RWPE2 (cell line): ENCODE data around the gene NAALADL2.

Source experiments
- ATAC-seq: fragments of 200-7000 bp; cut with Tn5 transposase; 3 replicates; pipeline ENCODE4 v1.9.1; 2021; ENCODE audit warnings: low read depth
- DNase-seq: peaks from one replicate; pipeline ENCODE4 v3.0.0-alpha.2; 2020; ENCODE audit warnings: low spot score
- H3K27ac ChIP-seq: fragments of 450-650 bp; 2 replicates; pipeline ENCODE4 v1.5.1; 2017; ENCODE audit warnings: mild to moderate bottlenecking; ENCODE audit not compliant: poor library complexity, severe bottlenecking
- H3K27me3 ChIP-seq: fragments of 250-450 bp; sonication (Bioruptor Pico); 2 replicates; pipeline ENCODE4 v1.5.1; 2021; ENCODE audit warnings: mild to moderate bottlenecking, moderate library complexity; ENCODE audit not compliant: insufficient read depth, poor library complexity, severe bottlenecking
- H3K36me3 ChIP-seq: fragments of 250-450 bp; sonication (Bioruptor Pico); 2 replicates; pipeline ENCODE4 v1.5.1; 2020; ENCODE audit warnings: low read depth, mild to moderate bottlenecking, moderate library complexity
- H3K4me1 ChIP-seq: fragments of 250-450 bp; sonication (Bioruptor Pico); 2 replicates; pipeline ENCODE4 v1.5.1; 2021; ENCODE audit warnings: mild to moderate bottlenecking, moderate library complexity; ENCODE audit not compliant: insufficient read depth, poor library complexity, severe bottlenecking
- H3K4me3 ChIP-seq: fragments of 250-450 bp; sonication (Bioruptor Pico); 2 replicates; pipeline ENCODE4 v1.5.1; 2021; ENCODE audit warnings: mild to moderate bottlenecking, moderate library complexity; ENCODE audit not compliant: severe bottlenecking
- H3K9me3 ChIP-seq: fragments of 250-450 bp; sonication (Bioruptor Pico); 2 replicates; pipeline ENCODE4 v1.5.1; 2021; ENCODE audit warnings: mild to moderate bottlenecking, moderate library complexity; ENCODE audit not compliant: severe bottlenecking
- TF ChIP-seq, protein P1 (sequence below): fragments of 450-650 bp; IDR thresholded peaks from one replicate; pipeline ENCODE4 v1.5.1; 2017; ENCODE audit warnings: mild to moderate bottlenecking, moderate library complexity; ENCODE audit not compliant: poor library complexity, severe bottlenecking

The NAALADL2 gene

DNA sequence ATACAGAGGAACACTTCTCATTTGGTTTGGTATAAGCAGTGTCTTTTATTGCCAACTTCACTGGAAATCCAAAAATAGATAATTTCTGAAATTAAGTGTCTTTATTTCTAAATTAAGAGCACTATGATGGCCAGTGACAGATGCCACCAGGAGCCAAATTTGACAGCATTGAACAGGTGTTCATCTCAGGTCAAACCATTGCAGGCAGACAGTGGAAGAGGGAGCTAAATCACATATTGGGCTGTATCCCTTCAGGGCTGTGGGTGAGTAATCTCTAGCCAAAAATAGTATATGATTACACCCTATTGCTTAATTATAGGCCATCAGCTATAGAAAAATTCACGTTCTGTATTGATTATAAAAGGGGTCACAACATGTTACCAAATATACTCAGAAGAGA lies 457.7 kb downstream of the NAALADL2 start:
- Histone ChIP-seq H3K4me3 (no peak overlapping the region), H3K27ac (no peak overlapping the region), H3K9me3 (no peaks in the 10 kb centered on the region), H3K36me3 (no peaks in the 10 kb centered on the region), H3K27me3 (no peaks in the 10 kb centered on the region), H3K4me1 (no peaks in the 10 kb centered on the region)
- TF ChIP-seq, protein P1, sequence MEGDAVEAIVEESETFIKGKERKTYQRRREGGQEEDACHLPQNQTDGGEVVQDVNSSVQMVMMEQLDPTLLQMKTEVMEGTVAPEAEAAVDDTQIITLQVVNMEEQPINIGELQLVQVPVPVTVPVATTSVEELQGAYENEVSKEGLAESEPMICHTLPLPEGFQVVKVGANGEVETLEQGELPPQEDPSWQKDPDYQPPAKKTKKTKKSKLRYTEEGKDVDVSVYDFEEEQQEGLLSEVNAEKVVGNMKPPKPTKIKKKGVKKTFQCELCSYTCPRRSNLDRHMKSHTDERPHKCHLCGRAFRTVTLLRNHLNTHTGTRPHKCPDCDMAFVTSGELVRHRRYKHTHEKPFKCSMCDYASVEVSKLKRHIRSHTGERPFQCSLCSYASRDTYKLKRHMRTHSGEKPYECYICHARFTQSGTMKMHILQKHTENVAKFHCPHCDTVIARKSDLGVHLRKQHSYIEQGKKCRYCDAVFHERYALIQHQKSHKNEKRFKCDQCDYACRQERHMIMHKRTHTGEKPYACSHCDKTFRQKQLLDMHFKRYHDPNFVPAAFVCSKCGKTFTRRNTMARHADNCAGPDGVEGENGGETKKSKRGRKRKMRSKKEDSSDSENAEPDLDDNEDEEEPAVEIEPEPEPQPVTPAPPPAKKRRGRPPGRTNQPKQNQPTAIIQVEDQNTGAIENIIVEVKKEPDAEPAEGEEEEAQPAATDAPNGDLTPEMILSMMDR = no peak
- DNase-seq (no peak), ATAC-seq (no peak)

DNA sequence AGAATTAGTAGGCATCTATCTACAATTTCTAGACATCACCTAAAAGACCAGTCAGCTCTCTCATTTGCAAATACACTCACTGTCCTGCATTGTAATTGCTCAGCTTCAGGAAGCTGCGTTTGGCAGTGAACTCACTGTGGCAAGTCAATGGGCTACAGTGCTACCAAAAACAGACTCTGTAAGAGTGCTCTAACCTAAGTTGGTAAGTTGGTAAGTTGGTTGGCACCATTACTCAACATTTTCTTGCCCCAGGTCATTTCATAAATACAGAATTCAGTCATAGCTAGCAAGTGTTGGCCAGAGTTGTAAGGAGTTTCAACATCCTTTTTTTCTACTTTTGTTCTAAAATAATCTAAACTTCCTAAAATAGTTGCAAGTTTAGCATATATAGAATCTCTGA lies 466.3 kb downstream of the NAALADL2 start:
- H3K27me3 ChIP-seq = no peaks in the 10 kb centered on the region
- H3K36me3 ChIP-seq = no peaks in the 10 kb centered on the region
- DNase-seq (no peak), ATAC-seq (no peak)
- H3K4me1 ChIP-seq = no peaks in the 10 kb centered on the region
- no peak overlapping the region for H3K4me3 ChIP-seq
- no peaks in the 10 kb centered on the region for H3K9me3 ChIP-seq
- H3K27ac ChIP-seq = no peak overlapping the region
- TF ChIP-seq, protein P1 = no peak

DNA sequence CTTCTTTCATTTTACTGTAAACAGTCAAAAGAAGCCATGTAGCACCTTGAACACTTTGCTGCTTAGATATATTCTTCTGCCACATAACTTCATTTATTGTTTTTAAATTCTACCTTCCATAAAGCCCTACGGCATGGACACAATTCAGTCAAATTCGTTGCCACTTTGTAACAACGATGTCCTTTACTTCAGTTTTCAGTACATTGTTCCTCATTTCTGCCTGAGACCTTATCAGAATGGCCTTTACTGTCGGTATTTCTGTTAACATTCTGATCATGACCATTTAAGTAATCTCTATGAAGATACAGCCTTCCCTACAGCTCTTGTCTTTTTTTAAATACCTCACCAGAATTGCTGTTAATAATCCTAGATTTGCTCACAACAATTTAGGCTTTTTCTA lies 466.9 kb downstream of the NAALADL2 start:
- ATAC-seq = no peak
- Histone ChIP-seq H3K36me3 (no peaks in the 10 kb centered on the region), H3K4me1 (no peaks in the 10 kb centered on the region), H3K9me3 (no peaks in the 10 kb centered on the region), H3K4me3 (no peak overlapping the region), H3K27ac (no peak overlapping the region), H3K27me3 (no peaks in the 10 kb centered on the region)
- TF ChIP-seq, protein P1 = no peak
- no peak for DNase-seq

DNA sequence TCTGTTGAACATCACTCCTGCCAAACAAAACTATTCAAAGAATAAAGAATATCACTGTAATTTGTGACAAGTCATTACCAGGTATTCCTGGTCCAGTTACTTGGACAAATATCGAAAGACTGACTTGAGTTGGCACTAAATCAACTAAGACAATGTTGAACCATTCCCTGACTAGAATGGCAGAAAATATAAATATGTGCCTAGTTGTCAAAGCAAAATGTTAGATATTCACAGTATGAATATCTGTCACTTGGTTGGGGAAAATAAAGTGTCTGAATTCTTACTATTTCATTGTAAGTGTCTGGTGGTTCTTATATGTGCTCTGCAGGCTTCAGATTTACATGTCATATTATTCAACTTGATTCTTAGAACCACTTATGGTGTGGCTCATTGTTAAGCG lies 470.2 kb downstream of the NAALADL2 start:
- ATAC-seq (no peak), DNase-seq (no peak)
- Histone ChIP-seq H3K4me1 (no peaks in the 10 kb centered on the region), H3K27ac (no peak overlapping the region), H3K27me3 (no peaks in the 10 kb centered on the region), H3K9me3 (no peaks in the 10 kb centered on the region), H3K4me3 (no peak overlapping the region), H3K36me3 (no peaks in the 10 kb centered on the region)
- TF ChIP-seq, protein P1 = no peak

DNA sequence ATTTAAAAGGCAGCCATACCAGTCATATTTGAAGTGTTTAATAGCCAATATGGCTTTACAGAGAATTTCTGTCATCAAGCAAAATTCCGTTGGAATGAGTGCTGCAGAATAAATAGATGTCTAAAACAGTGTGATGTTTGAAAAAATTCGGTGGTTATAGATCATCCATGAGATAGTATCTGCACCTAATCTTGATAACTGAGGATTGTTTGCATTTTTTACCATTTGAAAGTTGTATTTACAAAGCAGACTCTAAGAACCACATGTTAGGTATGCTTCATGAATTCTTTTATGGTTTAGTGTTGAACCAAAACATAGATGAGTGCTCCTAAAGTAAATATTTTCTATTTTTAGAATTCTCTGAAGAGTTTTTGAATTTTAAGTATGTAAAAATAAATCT lies 476.1 kb downstream of the NAALADL2 start:
- Histone ChIP-seq H3K27me3 (no peaks in the 10 kb centered on the region), H3K36me3 (no peaks in the 10 kb centered on the region), H3K4me1 (no peaks in the 10 kb centered on the region)

More for the DNA sequence above, 476.1 kb downstream of the NAALADL2 start:
- Histone ChIP-seq H3K9me3 (no peaks in the 10 kb centered on the region), H3K4me3 (no peak overlapping the region), H3K27ac (no peak overlapping the region)
- TF ChIP-seq, protein P1 = no peak
- no peak for ATAC-seq
- no peak for DNase-seq
